Bronchial epithelial cell (primary cell): ENCODE measurements around the gene CA10. TPM values are rescaled to one million over a fixed set of nuclear protein-coding genes. Genes with fewer than 3 reads are reported as not detected.
A peak's percentile ranks its signal among the peaks of the same experiment; 100 is the strongest.

Source experiments
- DNase-seq: peaks from one replicate; pipeline ENCODE4 v3.0.0-alpha.2; 2010; ENCODE audit warnings: low read depth
- FAIRE-seq: peaks from 2 replicates; lab custom pipeline; 2011; peaks lifted over from hg19 to GRCh38; lab: Jason Lieb, UNC
- H3K27me3 ChIP-seq: 2 replicates; pipeline ENCODE4 v1.5.1; 2011; ENCODE audit warnings: low read length; ENCODE audit not compliant: control insufficient read depth, insufficient read depth
- H3K36me3 ChIP-seq: 2 replicates; pipeline ENCODE4 v1.5.1; 2011; ENCODE audit warnings: low read length; ENCODE audit not compliant: control insufficient read depth, insufficient read depth
- H3K4me3 ChIP-seq: 2 replicates; pipeline ENCODE4 v1.5.1; 2011; ENCODE audit warnings: mild to moderate bottlenecking, low read depth, low read length, control low read depth
- CTCF ChIP-seq: IDR thresholded peaks from 2 replicates; pipeline ENCODE4 v1.5.1; 2011; ENCODE audit warnings: mild to moderate bottlenecking, moderate library complexity, low read length, control low read depth, inconsistent platforms; ENCODE audit not compliant: insufficient read depth, severe bottlenecking
- total RNA-seq: library from RNA; depleted of rRNA; stranded (reverse); fragments of >200 nt; gene quantifications from 2 replicates; pipeline ENCODE4 v1.2.1, GENCODE V29; 2014

The CA10 gene
- total RNA-seq, 1 donor from 2014 or later: not detected

GRCh38 chr17:51890710-51891109, 267.8 kb downstream of the CA10 start:
- no peak overlapping the region for H3K4me3 ChIP-seq

GRCh38 chr17:51888816-51889215, 269.7 kb downstream of the CA10 start:
- DNase-seq (no peak), FAIRE-seq (no peak)
- no peak for TF ChIP-seq CTCF
- Histone ChIP-seq H3K27me3 (no peaks in the 10 kb centered on the region), H3K4me3 (no peak overlapping the region), H3K36me3 (no peaks in the 10 kb centered on the region)

More at GRCh38 chr17:51890710-51891109, 267.8 kb downstream of the CA10 start:
- no peak for FAIRE-seq
- no peak for DNase-seq
- no peaks in the 10 kb centered on the region for H3K27me3 ChIP-seq
- no peaks in the 10 kb centered on the region for H3K36me3 ChIP-seq
- no peak for TF ChIP-seq CTCF

- Histone ChIP-seq H3K27me3 (no peaks in the 10 kb centered on the region), H3K4me3 (no peak overlapping the region), H3K36me3 (no peaks in the 10 kb centered on the region)
- FAIRE-seq (no peak), DNase-seq (no peak)
- TF ChIP-seq CTCF: no peak
These were observed 281.5 kb downstream of the CA10 start for GRCh38 chr17:51876986-51877385.

- Histone ChIP-seq H3K36me3 (no peaks in the 10 kb centered on the region), H3K4me3 (no peak overlapping the region), H3K27me3 (no peaks in the 10 kb centered on the region)
- no peak for DNase-seq
- TF ChIP-seq CTCF: no peak
- FAIRE-seq: no peak
These were observed 285.2 kb downstream of the CA10 start for GRCh38 chr17:51873302-51873701.

GRCh38 chr17:51869387-51869786, 289.1 kb downstream of the CA10 start:
- DNase-seq (peak; percentile 30), FAIRE-seq (no peak)
- Histone ChIP-seq H3K36me3 (no peaks in the 10 kb centered on the region), H3K27me3 (no peaks in the 10 kb centered on the region), H3K4me3 (no peak overlapping the region)
- no peak for TF ChIP-seq CTCF

GRCh38 chr17:51860954-51861561, 297.5 kb downstream of the CA10 start:
- Histone ChIP-seq H3K36me3 (no peaks in the 10 kb centered on the region), H3K4me3 (no peak overlapping the region), H3K27me3 (no peaks in the 10 kb centered on the region)
- FAIRE-seq: peak; percentile 86
- DNase-seq: peak; percentile 44
- peak; percentile 80 for TF ChIP-seq CTCF
